Tibial artery (tissue), 4 donors: ENCODE results near the gene DDX24.

Source experiments
- DNase-seq, 2 donors: peaks; one replicate each; pipeline ENCODE4 v3.0.0-alpha.2; 2019
- H3K27ac ChIP-seq, 2 donors: fragments of 200-600 bp; sonication (generic) in 1 of 2; 1 replicate in 1 of 2; 2 replicates in 1 of 2; pipeline ENCODE4 v1.5.1; 2018 to 2019; ENCODE audit warnings: mild to moderate bottlenecking in 1 of 2
- H3K27me3 ChIP-seq, 2 donors: fragments of 200-600 bp; sonication (generic) in 1 of 2; one replicate each; pipeline versions ENCODE4 v1.5.1 to v1.6.0; 2016 to 2019
- H3K36me3 ChIP-seq, 3 donors: fragments of 200-600 bp; sonication (generic) in 2 of 3; one replicate each; pipeline ENCODE4 v1.5.1; 2016 to 2019; ENCODE audit warnings: mild to moderate bottlenecking in 2 of 3
- H3K4me1 ChIP-seq, 4 donors: fragments of 200-600 bp; sonication (generic) in 2 of 4; 1 replicate in 3 of 4; 2 replicates in 1 of 4; pipeline ENCODE4 v1.5.1; 2016 to 2019
- H3K4me3 ChIP-seq, 2 donors: fragments of 200-600 bp; sonication (generic) in 1 of 2; 1 replicate in 1 of 2; 2 replicates in 1 of 2; pipeline ENCODE4 v1.5.1; 2018 to 2019; ENCODE audit warnings: mild to moderate bottlenecking in 2 of 2
- H3K9me3 ChIP-seq, 3 donors: fragments of 200-600 bp; sonication (generic) in 1 of 3; one replicate each; pipeline ENCODE4 v1.5.1; 2016 to 2019
- CTCF ChIP-seq, 2 experiments: fragments of 200-600 bp in 1 of 2; fragments of 450-650 bp in 1 of 2; IDR thresholded peaks; one replicate each; pipeline ENCODE4 v1.5.1; 2017 to 2019; ENCODE audit warnings: antibody characterized with exemption in 2 of 2, mild to moderate bottlenecking in 1 of 2, moderate library complexity in 1 of 2
- intact Hi-C: fragments of 100-400 bp; cut with DNase I; formaldehyde crosslinking; loops from one replicate; pipeline ENCODE4 v1.15.0; 2023; ENCODE audit warnings: low total_unique reads

The DDX24 gene

GRCh38 chr14:94123296-94123695, 42.3 kb upstream of the DDX24 start:
- Histone ChIP-seq H3K4me1 (peaks cover 0 to 6% (median 2%) of the 10 kb centered on the region in 4 donors), H3K4me3 (no peak overlapping the region), H3K36me3 (peaks cover 0 to 16% (median 0%) of the 10 kb centered on the region in 3 donors), H3K9me3 (peaks cover 0 to 20% (median 17%) of the 10 kb centered on the region in 3 donors), H3K27ac (no peak overlapping the region), H3K27me3 (no peaks in the 10 kb centered on the region)
- peak in 1 of 2 donors; percentile 45 for DNase-seq
- intact Hi-C loops = no loop called here
- no peak for TF ChIP-seq CTCF (IDR thresholded peaks at IDR 0.05)

GRCh38 chr14:94122438-94122837, 41.4 kb upstream of the DDX24 start:
- intact Hi-C loops = no loop called here
- peaks cover 0 to 6% (median 2%) of the 10 kb centered on the region in 4 donors for H3K4me1 ChIP-seq
- TF ChIP-seq CTCF (IDR thresholded peaks at IDR 0.05) = no peak
- DNase-seq = peak in 1 of 2 donors; percentile 31
- H3K36me3 ChIP-seq = peaks cover 0 to 10% (median 0%) of the 10 kb centered on the region in 3 donors
- H3K4me3 ChIP-seq = no peak overlapping the region
- H3K27ac ChIP-seq = no peak overlapping the region
- no peaks in the 10 kb centered on the region for H3K27me3 ChIP-seq
- H3K9me3 ChIP-seq = peaks cover 0 to 20% (median 17%) of the 10 kb centered on the region in 3 donors

DNA sequence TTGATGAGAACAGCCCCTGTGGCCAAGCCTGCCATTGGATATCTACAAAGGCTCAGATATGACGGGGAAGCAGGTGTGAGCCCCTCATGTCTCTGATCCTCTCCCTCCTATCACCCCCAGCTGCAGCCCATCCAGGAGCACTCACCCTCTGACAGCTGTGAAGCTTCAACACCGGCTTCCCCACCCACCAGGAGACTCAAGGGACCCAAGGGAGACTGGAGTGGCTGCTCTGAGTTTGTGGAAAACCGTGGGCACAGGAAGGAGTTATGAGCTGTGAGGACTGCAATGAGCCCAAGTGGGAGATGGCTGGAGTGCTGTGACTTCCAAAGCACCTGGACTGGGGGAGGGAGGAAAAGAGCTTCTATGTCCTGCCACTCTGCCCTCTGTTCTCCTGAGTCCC, 40.5 kb upstream of the DDX24 start:
- peak in 1 of 2 donors; percentile 32 for DNase-seq
- peaks cover 0 to 6% (median 2%) of the 10 kb centered on the region in 4 donors for H3K4me1 ChIP-seq
- H3K27me3 ChIP-seq = peaks cover 0 to 3% of the 10 kb centered on the region in 2 donors
- H3K4me3 ChIP-seq = no peak overlapping the region
- H3K9me3 ChIP-seq = peaks cover 0 to 20% (median 17%) of the 10 kb centered on the region in 3 donors
- intact Hi-C loops = no loop called here
- peak overlapping the region in 1 of 2 donors; percentile 24 for H3K27ac ChIP-seq
- peaks cover 0 to under 1% (median 0%) of the 10 kb centered on the region in 3 donors for H3K36me3 ChIP-seq
- TF ChIP-seq CTCF (IDR thresholded peaks at IDR 0.05) = no peak

DNA sequence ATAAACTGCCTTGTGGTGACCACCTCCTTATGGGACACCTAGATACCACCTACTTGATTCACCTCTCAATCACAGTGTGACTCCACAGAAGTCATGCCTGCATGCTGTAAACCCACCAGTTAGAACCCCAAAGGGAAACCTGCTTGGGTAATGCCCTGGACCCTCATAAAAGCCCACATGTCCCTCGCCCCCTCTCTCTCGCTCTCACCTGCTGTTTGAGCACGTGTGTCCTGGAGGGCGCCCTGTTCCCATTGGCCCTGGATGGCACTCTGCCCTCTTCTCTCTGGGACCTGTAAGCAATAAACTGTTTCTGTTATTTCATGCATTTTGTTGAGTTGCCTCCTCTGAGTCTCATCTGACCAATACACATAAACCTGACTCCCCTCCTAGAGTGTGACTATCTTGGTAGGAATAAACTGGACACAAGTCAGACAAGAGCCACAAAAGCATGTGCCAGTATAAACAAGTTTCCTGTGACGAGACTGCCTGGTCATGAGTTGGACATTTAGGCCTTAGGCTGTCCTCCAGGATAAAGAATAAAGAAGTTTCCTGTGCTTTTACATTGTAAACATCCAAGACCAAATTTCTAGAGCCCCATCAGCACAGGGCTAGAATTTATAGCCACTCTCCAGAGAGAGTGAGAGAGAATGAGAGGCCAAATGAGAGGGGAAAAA, 39.8 kb upstream of the DDX24 start:
- no peak for TF ChIP-seq CTCF (IDR thresholded peaks at IDR 0.05)
- DNase-seq = peak in 1 of 2 donors; percentile 55
- Histone ChIP-seq H3K36me3 (no peaks in the 10 kb centered on the region), H3K27me3 (peaks cover 0 to 10% of the 10 kb centered on the region in 2 donors), H3K4me1 (peaks cover 0 to 6% (median 2%) of the 10 kb centered on the region in 4 donors), H3K27ac (peak overlapping the region in 1 of 2 donors; percentile 24), H3K9me3 (peaks cover 0 to 20% (median 17%) of the 10 kb centered on the region in 3 donors), H3K4me3 (no peak overlapping the region)
- intact Hi-C loops = no loop called here

DNA sequence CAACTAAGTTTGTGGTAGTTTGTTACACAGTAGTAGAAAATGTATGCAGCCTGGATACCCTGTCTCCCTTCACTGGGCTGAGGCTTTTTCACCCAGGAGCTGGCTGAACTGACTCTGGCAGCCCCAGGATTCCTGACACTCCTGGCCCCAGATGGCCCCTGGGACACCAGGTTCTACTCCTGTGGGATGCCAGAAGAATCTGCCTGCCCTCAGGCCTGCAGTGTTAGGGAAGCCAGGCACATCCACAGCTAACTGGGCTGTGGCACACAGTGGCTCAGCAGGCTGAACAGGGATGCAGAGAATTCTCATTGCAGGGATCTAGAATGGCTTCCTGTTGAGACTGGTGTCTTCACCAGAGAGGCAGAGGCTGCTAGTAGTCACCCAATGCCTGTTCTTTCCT, 38.1 kb upstream of the DDX24 start:
- no peak for DNase-seq
- TF ChIP-seq CTCF (IDR thresholded peaks at IDR 0.05) = no peak
- H3K9me3 ChIP-seq = peaks cover 0 to 20% (median 17%) of the 10 kb centered on the region in 3 donors
- no peak overlapping the region for H3K4me3 ChIP-seq
- H3K36me3 ChIP-seq = no peaks in the 10 kb centered on the region
- intact Hi-C loops = no loop called here
- H3K27me3 ChIP-seq = peaks cover 0 to 15% of the 10 kb centered on the region in 2 donors
- no peak overlapping the region for H3K27ac ChIP-seq
- peaks cover 0 to 9% (median 2%) of the 10 kb centered on the region in 4 donors for H3K4me1 ChIP-seq
